Stomach (tissue), 9 donors: ENCODE results near the gene EMX1. TPM values are rescaled to one million over a fixed set of nuclear protein-coding genes. Genes with fewer than 3 reads are reported as not detected.
A peak's percentile ranks its signal among the peaks of the same experiment; 100 is the strongest.

Source experiments
- DNase-seq, 2 donors: peaks; one replicate each; pipeline versions ENCODE4 v3.0.0 to v3.0.0-alpha.2; 2013 to 2019
- H3K27ac ChIP-seq, 5 donors: fragments of 200-600 bp in 4 of 5; sonication (generic) in 4 of 5; one replicate each; pipeline ENCODE4 v1.5.1; 2013 to 2019; ENCODE audit warnings: mild to moderate bottlenecking in 1 of 5, moderate library complexity in 1 of 5
- H3K27me3 ChIP-seq, 3 donors: fragments of 200-600 bp; sonication (generic); one replicate each; pipeline ENCODE4 v1.5.1; 2017 to 2019; ENCODE audit warnings: mixed run types in 1 of 3
- H3K36me3 ChIP-seq, 4 donors: fragments of 200-600 bp; sonication (generic); 1 replicate in 3 of 4; 2 replicates in 1 of 4; pipeline ENCODE4 v1.5.1; 2016 to 2019
- H3K4me1 ChIP-seq, 4 donors: fragments of 200-600 bp; sonication (generic); one replicate each; pipeline ENCODE4 v1.5.1; 2016 to 2019
- H3K4me3 ChIP-seq, 4 donors: fragments of 200-600 bp; sonication (generic) in 3 of 4; one replicate each; pipeline ENCODE4 v1.5.1; 2016 to 2019; ENCODE audit warnings: mild to moderate bottlenecking in 1 of 4
- H3K9me3 ChIP-seq, 4 donors: fragments of 200-600 bp; sonication (generic); one replicate each; pipeline ENCODE4 v1.5.1; 2016 to 2019
- CTCF ChIP-seq, 7 experiments: fragments of 450-650 bp in 4 of 7; fragments of 200-600 bp in 3 of 7; sonication (generic) in 3 of 7; IDR thresholded peaks; one replicate each; pipeline ENCODE4 v1.5.1; 2016 to 2019; ENCODE audit warnings: antibody characterized with exemption in 7 of 7, control low read depth in 2 of 7, mild to moderate bottlenecking in 1 of 7
- EP300 ChIP-seq: sonication (generic); formaldehyde crosslinking; IDR thresholded peaks from one replicate; pipeline ENCODE4 v1.6.1; 2017; ENCODE audit warnings: antibody characterized with exemption
- POLR2A ChIP-seq, 4 donors: fragments of 450-650 bp; IDR thresholded peaks; one replicate each; pipeline ENCODE4 v1.6.1; 2016; ENCODE audit warnings: antibody characterized with exemption in 4 of 4, control low read depth in 2 of 4, mild to moderate bottlenecking in 1 of 4, moderate library complexity in 1 of 4
- POLR2AphosphoS5 ChIP-seq, 3 donors: sonication (generic); formaldehyde crosslinking; IDR thresholded peaks; one replicate each; pipeline ENCODE4 v1.6.1; 2016; ENCODE audit warnings: antibody characterized with exemption in 3 of 3
- WGBS, 5 donors: extraction: QIAGEN DNeasy Blood & Tissue Kit in 3 of 5; methylation state at CpG; one replicate each; pipeline versions ENCODE4 v1.1.5 to v1.1.7; 2013 to 2018; 5-methylcytosine and 5-hydroxymethylcytosine counted together
- intact Hi-C: fragments of 100-400 bp; cut with DNase I; formaldehyde crosslinking; loops from one replicate; pipeline ENCODE4 v1.15.1; 2023; ENCODE audit warnings: low total_unique reads
- polyA plus RNA-seq, 3 donors: library from polyadenylated mRNA; stranded (reverse); fragments of 200-250 nt; gene quantifications; one replicate each; pipeline ENCODE4 v1.2.3, GENCODE V29; 2013
- total RNA-seq, 5 donors: library from RNA; depleted of rRNA; stranded (reverse); fragments of >200 nt; gene quantifications; one replicate each; pipeline versions ENCODE4 v1.1.0 to v1.2.3, GENCODE V29; 2014 to 2016
- donor health status: healthy with polysubstance abuse.
- donor health status: Bipolar disorder and iron deficiency.
- donor health status: healthy.

The EMX1 gene
- total and polyA plus RNA-seq, 8 donors = 0.18 to 32.1 (median 0.62) TPM; not detected in 5

GRCh38 chr2:72937356-72937669 lies 20.0 kb downstream of the EMX1 start:
- no peak for TF ChIP-seq POLR2A (IDR thresholded peaks at IDR 0.05)
- no peak for TF ChIP-seq POLR2AphosphoS5 (IDR thresholded peaks at IDR 0.05)
- TF ChIP-seq CTCF (IDR thresholded peaks at IDR 0.05) = no peak
- TF ChIP-seq EP300 = no peak
- H3K4me1 ChIP-seq = peaks cover 0 to 13% (median 2%) of the 10 kb centered on the region in 4 donors
- H3K9me3 ChIP-seq = no peaks in the 10 kb centered on the region
- 50 to 67% (median 58%) methylated on average over 9 to 15 of the region's 15 CpGs for WGBS, 5 donors
- peaks cover 0 to 35% (median 0%) of the 10 kb centered on the region in 3 donors for H3K27me3 ChIP-seq
- no peak overlapping the region for H3K4me3 ChIP-seq
- H3K27ac ChIP-seq = no peak overlapping the region
- intact Hi-C loops = no loop called here
- DNase-seq = peak in 1 of 2 donors; percentile 51
- H3K36me3 ChIP-seq = peaks cover 0 to 3% (median under 1%) of the 10 kb centered on the region in 4 donors

- no peak for TF ChIP-seq EP300
- Histone ChIP-seq H3K27ac (no peak overlapping the region), H3K9me3 (no peaks in the 10 kb centered on the region), H3K4me3 (no peak overlapping the region), H3K27me3 (peaks cover 0 to 23% (median 0%) of the 10 kb centered on the region in 3 donors), H3K4me1 (peaks cover 0 to 13% (median 2%) of the 10 kb centered on the region in 4 donors), H3K36me3 (peaks cover 0 to 14% (median 9%) of the 10 kb centered on the region in 4 donors)
- intact Hi-C loops = no loop called here
- WGBS, 5 donors = 66 to 84% (median 75%) methylated on average over 3 to 5 of the region's 5 CpGs
- DNase-seq = no peak
These were observed 21.1 kb downstream of the EMX1 start for GRCh38 chr2:72938455-72938854.

GRCh38 chr2:72940361-72940760 lies 23.0 kb downstream of the EMX1 start:
- 83 to 89% (median 86%) methylated on average over 6 of the region's 6 CpGs for WGBS, 5 donors
- H3K36me3 ChIP-seq = peaks cover 0 to 31% (median 24%) of the 10 kb centered on the region in 4 donors
- no peak overlapping the region for H3K4me3 ChIP-seq
- peaks cover 0 to 13% (median 2%) of the 10 kb centered on the region in 4 donors for H3K4me1 ChIP-seq
- peaks cover 0 to 4% (median 0%) of the 10 kb centered on the region in 3 donors for H3K27me3 ChIP-seq
- no peak for DNase-seq
- no peak for TF ChIP-seq POLR2A (IDR thresholded peaks at IDR 0.05)
- no peak for TF ChIP-seq POLR2AphosphoS5 (IDR thresholded peaks at IDR 0.05)
- no peak for TF ChIP-seq CTCF (IDR thresholded peaks at IDR 0.05)
- no peak for TF ChIP-seq EP300
- H3K9me3 ChIP-seq = no peaks in the 10 kb centered on the region
- H3K27ac ChIP-seq = no peak overlapping the region
- intact Hi-C loops = no loop called here

- intact Hi-C loops = no loop called here
- Histone ChIP-seq H3K27ac (no peak overlapping the region), H3K36me3 (peaks cover 0 to 31% (median 24%) of the 10 kb centered on the region in 4 donors), H3K27me3 (peaks cover 0 to under 1% (median 0%) of the 10 kb centered on the region in 3 donors), H3K9me3 (no peaks in the 10 kb centered on the region), H3K4me1 (peaks cover 0 to 13% (median 2%) of the 10 kb centered on the region in 4 donors), H3K4me3 (no peak overlapping the region)
- DNase-seq = no peak
- TF ChIP-seq CTCF (IDR thresholded peaks at IDR 0.05) (no peak), EP300 (no peak), POLR2A (IDR thresholded peaks at IDR 0.05) (no peak), POLR2AphosphoS5 (IDR thresholded peaks at IDR 0.05) (no peak)
- 71 to 84% (median 78%) methylated on average over 6 of the region's 6 CpGs for WGBS, 5 donors
These were observed 23.5 kb downstream of the EMX1 start for GRCh38 chr2:72940786-72941185.

GRCh38 chr2:72942293-72942692 lies 25.0 kb downstream of the EMX1 start:
- no peaks in the 10 kb centered on the region for H3K9me3 ChIP-seq
- H3K36me3 ChIP-seq = peaks cover 0 to 32% (median 26%) of the 10 kb centered on the region in 4 donors
- H3K4me1 ChIP-seq = peaks cover 0 to under 1% (median 0%) of the 10 kb centered on the region in 4 donors
- no peaks in the 10 kb centered on the region for H3K27me3 ChIP-seq
- no peak for DNase-seq
- intact Hi-C loops = no loop called here
- TF ChIP-seq POLR2A (IDR thresholded peaks at IDR 0.05) (no peak), POLR2AphosphoS5 (IDR thresholded peaks at IDR 0.05) (no peak), CTCF (IDR thresholded peaks at IDR 0.05) (no peak), EP300 (no peak)
- H3K27ac ChIP-seq = no peak overlapping the region
- no peak overlapping the region for H3K4me3 ChIP-seq
- WGBS, 5 donors = 79 to 94% (median 90%) methylated on average over 6 to 8 of the region's 8 CpGs
